ENCODE data around the gene C3orf70. TPM values are rescaled to one million over a fixed set of nuclear protein-coding genes. Genes with fewer than 3 reads are reported as not detected.

The C3orf70 gene
- total RNA-seq, 2 donors from 2014 or later = 0.06 to 0.17 TPM

GRCh38 chr3:185089751-185090150 is 63.1 kb downstream of the C3orf70 start:
- DNase-seq (ENCODE audit: low spot score) (no peak), ATAC-seq (no peak)
- Mint-ChIP-seq H3K36me3 (no peaks in the 10 kb centered on the region), H3K9me3 (no peaks in the 10 kb centered on the region), H3K27ac (no peak overlapping the region), H3K4me1 (ENCODE audit: low read depth in 2 of 2) (no peaks in the 10 kb centered on the region), H3K27me3 (peaks cover 12 to 38% of the 10 kb centered on the region in 2 donors), H3K4me3 (no peak overlapping the region)

- H3K27me3 Mint-ChIP-seq = peaks cover 14 to 34% of the 10 kb centered on the region in 2 donors
Observed at GRCh38 chr3:185089343-185089742, 63.5 kb downstream of the C3orf70 start.

GRCh38 chr3:185087419-185087818 is 65.4 kb downstream of the C3orf70 start:
- no peak overlapping the region for H3K4me3 Mint-ChIP-seq
- no peaks in the 10 kb centered on the region for H3K36me3 Mint-ChIP-seq
- ATAC-seq = no peak
- DNase-seq (ENCODE audit: low spot score) = no peak
- no peaks in the 10 kb centered on the region for H3K9me3 Mint-ChIP-seq
- peaks cover 11 to 23% of the 10 kb centered on the region in 2 donors for H3K27me3 Mint-ChIP-seq
- no peaks in the 10 kb centered on the region for H3K4me1 Mint-ChIP-seq (ENCODE audit: low read depth in 2 of 2)
- no peak overlapping the region for H3K27ac Mint-ChIP-seq

More at GRCh38 chr3:185089343-185089742, 63.5 kb downstream of the C3orf70 start:
- no peaks in the 10 kb centered on the region for H3K4me1 Mint-ChIP-seq (ENCODE audit: low read depth in 2 of 2)
- no peak for ATAC-seq
- no peak for DNase-seq (ENCODE audit: low spot score)
- no peaks in the 10 kb centered on the region for H3K36me3 Mint-ChIP-seq
- no peak overlapping the region for H3K27ac Mint-ChIP-seq
- no peaks in the 10 kb centered on the region for H3K9me3 Mint-ChIP-seq
- H3K4me3 Mint-ChIP-seq = no peak overlapping the region

- H3K4me3 Mint-ChIP-seq = no peak overlapping the region
- ATAC-seq (no peak), DNase-seq (ENCODE audit: low spot score) (no peak)
- H3K4me1 Mint-ChIP-seq (ENCODE audit: low read depth in 2 of 2) = no peaks in the 10 kb centered on the region
- no peaks in the 10 kb centered on the region for H3K9me3 Mint-ChIP-seq
- H3K36me3 Mint-ChIP-seq = no peaks in the 10 kb centered on the region
- peaks cover 6 to 9% of the 10 kb centered on the region in 2 donors for H3K27me3 Mint-ChIP-seq
- H3K27ac Mint-ChIP-seq = no peak overlapping the region
Observed at GRCh38 chr3:185084901-185085300, 68.0 kb downstream of the C3orf70 start.

GRCh38 chr3:185084402-185084801 is 68.5 kb downstream of the C3orf70 start:
- ATAC-seq = no peak
- H3K27me3 Mint-ChIP-seq = peaks cover 6 to 9% of the 10 kb centered on the region in 2 donors

GRCh38 chr3:185082829-185083228 is 70.0 kb downstream of the C3orf70 start:
- H3K27me3 Mint-ChIP-seq = peaks cover 6 to 9% of the 10 kb centered on the region in 2 donors
- H3K4me3 Mint-ChIP-seq = no peak overlapping the region
- H3K27ac Mint-ChIP-seq = no peak overlapping the region
- no peaks in the 10 kb centered on the region for H3K36me3 Mint-ChIP-seq
- H3K4me1 Mint-ChIP-seq (ENCODE audit: low read depth in 2 of 2) = no peaks in the 10 kb centered on the region
- ATAC-seq (no peak), DNase-seq (ENCODE audit: low spot score) (no peak)
- H3K9me3 Mint-ChIP-seq = no peaks in the 10 kb centered on the region

More at GRCh38 chr3:185084402-185084801, 68.5 kb downstream of the C3orf70 start:
- DNase-seq (ENCODE audit: low spot score) = no peak
- no peaks in the 10 kb centered on the region for H3K4me1 Mint-ChIP-seq (ENCODE audit: low read depth in 2 of 2)
- no peak overlapping the region for H3K4me3 Mint-ChIP-seq
- no peaks in the 10 kb centered on the region for H3K36me3 Mint-ChIP-seq
- H3K27ac Mint-ChIP-seq = no peak overlapping the region
- no peaks in the 10 kb centered on the region for H3K9me3 Mint-ChIP-seq

GRCh38 chr3:185082149-185082548 is 70.7 kb downstream of the C3orf70 start:
- no peak for ATAC-seq
- Mint-ChIP-seq H3K27me3 (peaks cover 3 to 9% of the 10 kb centered on the region in 2 donors), H3K36me3 (no peaks in the 10 kb centered on the region), H3K4me3 (no peak overlapping the region), H3K27ac (no peak overlapping the region), H3K9me3 (no peaks in the 10 kb centered on the region), H3K4me1 (ENCODE audit: low read depth in 2 of 2) (no peaks in the 10 kb centered on the region)
- no peak for DNase-seq (ENCODE audit: low spot score)

- Mint-ChIP-seq H3K36me3 (no peaks in the 10 kb centered on the region), H3K27ac (no peak overlapping the region)
Observed at GRCh38 chr3:185081521-185081920, 71.3 kb downstream of the C3orf70 start.

GRCh38 chr3:185079625-185080024 is 73.2 kb downstream of the C3orf70 start:
- DNase-seq (ENCODE audit: low spot score) (no peak), ATAC-seq (no peak)
- H3K4me1 Mint-ChIP-seq (ENCODE audit: low read depth in 2 of 2) = no peaks in the 10 kb centered on the region
- H3K36me3 Mint-ChIP-seq = no peaks in the 10 kb centered on the region
- peaks cover 3 to 8% of the 10 kb centered on the region in 2 donors for H3K27me3 Mint-ChIP-seq
- H3K27ac Mint-ChIP-seq = no peak overlapping the region
- H3K9me3 Mint-ChIP-seq = no peaks in the 10 kb centered on the region
- no peak overlapping the region for H3K4me3 Mint-ChIP-seq

More at GRCh38 chr3:185081521-185081920, 71.3 kb downstream of the C3orf70 start:
- no peak for ATAC-seq
- no peak overlapping the region for H3K4me3 Mint-ChIP-seq
- no peaks in the 10 kb centered on the region for H3K9me3 Mint-ChIP-seq
- H3K27me3 Mint-ChIP-seq = peaks cover 3 to 12% of the 10 kb centered on the region in 2 donors
- H3K4me1 Mint-ChIP-seq (ENCODE audit: low read depth in 2 of 2) = no peaks in the 10 kb centered on the region
- no peak for DNase-seq (ENCODE audit: low spot score)

- H3K27ac Mint-ChIP-seq = no peak overlapping the region
Observed at GRCh38 chr3:185076219-185076618, 76.6 kb downstream of the C3orf70 start.

GRCh38 chr3:185075547-185075946 is 77.3 kb downstream of the C3orf70 start:
- peaks cover 2 to 8% of the 10 kb centered on the region in 2 donors for H3K27me3 Mint-ChIP-seq
- no peak overlapping the region for H3K27ac Mint-ChIP-seq
- ATAC-seq (no peak), DNase-seq (ENCODE audit: low spot score) (no peak)
- H3K9me3 Mint-ChIP-seq = no peaks in the 10 kb centered on the region
- H3K4me1 Mint-ChIP-seq (ENCODE audit: low read depth in 2 of 2) = peaks cover 0 to 2% of the 10 kb centered on the region in 2 donors
- H3K4me3 Mint-ChIP-seq = no peak overlapping the region
- no peaks in the 10 kb centered on the region for H3K36me3 Mint-ChIP-seq

More at GRCh38 chr3:185076219-185076618, 76.6 kb downstream of the C3orf70 start:
- DNase-seq (ENCODE audit: low spot score) (no peak), ATAC-seq (no peak)
- peaks cover 2 to 8% of the 10 kb centered on the region in 2 donors for H3K27me3 Mint-ChIP-seq
- H3K36me3 Mint-ChIP-seq = no peaks in the 10 kb centered on the region
- no peaks in the 10 kb centered on the region for H3K9me3 Mint-ChIP-seq
- no peak overlapping the region for H3K4me3 Mint-ChIP-seq
- no peaks in the 10 kb centered on the region for H3K4me1 Mint-ChIP-seq (ENCODE audit: low read depth in 2 of 2)

GRCh38 chr3:185071287-185071800 is 81.5 kb downstream of the C3orf70 start:
- Mint-ChIP-seq H3K36me3 (no peaks in the 10 kb centered on the region), H3K4me1 (ENCODE audit: low read depth in 2 of 2) (peaks cover 0 to 2% of the 10 kb centered on the region in 2 donors), H3K27ac (no peak overlapping the region), H3K4me3 (no peak overlapping the region), H3K27me3 (peaks cover 2 to 3% of the 10 kb centered on the region in 2 donors), H3K9me3 (no peaks in the 10 kb centered on the region)
- ATAC-seq (no peak), DNase-seq (ENCODE audit: low spot score) (no peak)

GRCh38 chr3:185070491-185071286 is 82.2 kb downstream of the C3orf70 start:
- Mint-ChIP-seq H3K27me3 (peaks cover 0 to 2% of the 10 kb centered on the region in 2 donors), H3K36me3 (no peaks in the 10 kb centered on the region), H3K4me1 (ENCODE audit: low read depth in 2 of 2) (peaks cover 0 to 2% of the 10 kb centered on the region in 2 donors), H3K27ac (no peak overlapping the region), H3K9me3 (no peaks in the 10 kb centered on the region), H3K4me3 (no peak overlapping the region)
- no peak for DNase-seq (ENCODE audit: low spot score)
- ATAC-seq = peak in 1 of 2 donors; percentile 60

Measured in natural killer cell treated with Interleukin-12 subunit alpha and Interleukin-12 subunit beta and Interleukin-15 and Interleukin-18, amount 100 ng/mL, for 72 hours (primary cell).